HG03432 (cell line): ENCODE results near the gene ZCCHC7.
"Not testable (repeated sequence)": the region's sequence is repeated elsewhere in the genome, so short reads cannot be mapped to it uniquely, and the experiment has no call there.

ENCODE experiments used
- ATAC-seq: cut with Tn5 transposase; IDR thresholded peaks from one replicate; pipeline ENCODE4 v1.9.1; 2021; ENCODE audit warnings: mild to moderate bottlenecking, moderate library complexity; ENCODE audit not compliant: unreplicated experiment

Gene ZCCHC7

GRCh38 chr9:37167456-37168047 lies 47.2 kb downstream of the ZCCHC7 start:
- ATAC-seq = no peak

- no peak for ATAC-seq
Measured at GRCh38 chr9:37172557-37172956, 52.2 kb downstream of the ZCCHC7 start.

GRCh38 chr9:37174247-37174646 lies 53.9 kb downstream of the ZCCHC7 start:
- no peak for ATAC-seq

DNA sequence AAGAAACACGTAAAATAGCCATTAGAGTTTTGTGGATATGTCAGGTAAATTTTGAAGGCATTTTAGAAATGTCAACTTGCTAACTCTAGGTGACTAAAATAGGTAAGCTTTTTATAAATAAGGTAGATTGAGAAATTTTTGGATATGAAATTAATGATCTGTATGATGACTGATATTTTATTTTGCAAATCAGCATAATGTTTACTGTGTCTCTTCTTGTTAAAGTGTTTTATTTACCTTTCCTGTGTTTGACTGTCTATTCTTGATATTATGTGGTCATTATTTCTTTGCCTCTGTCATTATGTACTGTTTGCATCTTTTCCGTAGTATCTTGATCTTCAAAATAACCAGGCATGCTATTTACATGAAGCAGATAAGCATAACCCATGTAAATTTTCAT lies 58.4 kb downstream of the ZCCHC7 start:
- no peak for ATAC-seq

- no peak for ATAC-seq
Measured at GRCh38 chr9:37179576-37179975, 59.2 kb downstream of the ZCCHC7 start.

DNA sequence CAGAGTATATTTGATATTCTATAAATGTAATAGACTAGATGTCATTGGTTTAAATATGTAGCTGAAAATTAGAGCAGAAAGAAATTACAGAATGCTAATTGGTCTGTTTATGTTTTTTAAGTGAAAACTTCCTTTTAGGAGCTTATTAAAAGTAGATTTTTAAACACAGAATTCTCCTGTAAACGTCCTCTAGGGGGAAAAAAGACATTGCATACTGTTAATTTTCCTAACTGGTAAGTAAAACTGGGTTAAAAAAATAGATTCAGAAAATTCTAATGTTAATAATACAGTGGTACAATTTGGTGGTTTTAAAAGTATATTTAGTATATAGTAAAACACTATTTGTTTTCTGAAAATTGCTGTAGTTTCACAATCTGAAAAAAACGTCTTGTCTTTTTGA lies 59.8 kb downstream of the ZCCHC7 start:
- ATAC-seq = no peak

- ATAC-seq = no peak
Measured at GRCh38 chr9:37182718-37183117, 62.3 kb downstream of the ZCCHC7 start.

GRCh38 chr9:37184905-37185867 lies 64.8 kb downstream of the ZCCHC7 start:
- ATAC-seq = no peak

DNA sequence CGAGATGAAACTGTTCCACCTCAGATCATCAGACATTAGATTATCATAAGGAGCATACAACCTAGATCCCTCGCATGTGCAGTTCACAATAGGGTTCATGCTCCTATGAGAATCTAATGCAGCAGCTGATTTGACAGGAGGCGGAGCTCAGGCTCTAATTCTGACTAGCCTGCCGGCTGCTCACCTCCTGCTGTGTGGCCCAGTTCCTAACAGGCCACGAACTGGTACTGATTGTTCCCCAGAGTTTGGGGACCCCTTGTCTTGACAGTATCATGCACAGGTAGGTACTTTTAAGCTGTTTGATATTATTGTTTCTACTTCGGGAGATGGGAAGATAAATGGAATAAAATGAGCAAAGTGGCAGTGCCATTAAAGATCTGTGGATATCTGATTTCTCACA lies 66.9 kb downstream of the ZCCHC7 start:
- ATAC-seq = peak; percentile 68

- peak; percentile 88 for ATAC-seq
Measured at GRCh38 chr9:37187713-37188439, 67.5 kb downstream of the ZCCHC7 start.

DNA sequence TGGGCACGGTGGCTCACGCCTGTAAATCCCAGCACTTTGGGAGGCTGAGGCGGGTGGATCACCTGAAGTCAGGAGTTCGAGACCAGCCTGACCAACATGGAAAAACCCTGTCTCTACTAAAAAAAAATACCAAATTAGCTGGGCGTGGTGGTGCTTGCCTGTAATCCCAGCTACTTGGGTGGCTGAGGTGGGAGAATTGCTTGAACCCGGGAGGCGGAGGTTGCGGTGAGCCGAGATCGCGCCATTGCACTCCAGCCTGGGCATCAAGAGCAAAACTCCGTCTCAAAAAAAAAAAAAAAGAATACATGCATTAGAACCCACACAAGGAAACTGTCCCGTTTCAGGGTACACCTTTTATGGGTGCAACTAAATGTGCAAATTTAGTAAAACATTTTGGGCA lies 70.4 kb downstream of the ZCCHC7 start:
- not testable (repeated sequence) for ATAC-seq

- no peak for ATAC-seq
Measured at GRCh38 chr9:37191403-37192089, 71.2 kb downstream of the ZCCHC7 start.

DNA sequence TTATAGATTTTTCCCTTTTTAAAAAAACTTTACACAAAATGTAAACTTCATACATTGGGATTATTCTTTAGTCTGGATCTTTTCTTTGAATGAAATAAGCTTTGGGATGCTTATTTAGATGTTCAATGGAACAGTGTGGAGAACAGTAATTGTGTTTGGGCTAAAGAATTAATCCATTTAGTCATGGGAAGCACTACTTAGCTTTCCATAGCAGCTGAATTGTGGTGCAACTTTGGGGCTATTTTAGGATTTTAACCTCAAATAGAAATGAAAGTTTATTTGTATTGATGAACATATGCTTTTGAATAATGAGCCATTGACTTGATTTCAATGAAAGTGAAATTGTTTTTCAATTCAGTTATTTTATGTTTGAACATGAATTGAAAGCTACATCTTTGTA lies 72.4 kb downstream of the ZCCHC7 start:
- ATAC-seq = no peak

DNA sequence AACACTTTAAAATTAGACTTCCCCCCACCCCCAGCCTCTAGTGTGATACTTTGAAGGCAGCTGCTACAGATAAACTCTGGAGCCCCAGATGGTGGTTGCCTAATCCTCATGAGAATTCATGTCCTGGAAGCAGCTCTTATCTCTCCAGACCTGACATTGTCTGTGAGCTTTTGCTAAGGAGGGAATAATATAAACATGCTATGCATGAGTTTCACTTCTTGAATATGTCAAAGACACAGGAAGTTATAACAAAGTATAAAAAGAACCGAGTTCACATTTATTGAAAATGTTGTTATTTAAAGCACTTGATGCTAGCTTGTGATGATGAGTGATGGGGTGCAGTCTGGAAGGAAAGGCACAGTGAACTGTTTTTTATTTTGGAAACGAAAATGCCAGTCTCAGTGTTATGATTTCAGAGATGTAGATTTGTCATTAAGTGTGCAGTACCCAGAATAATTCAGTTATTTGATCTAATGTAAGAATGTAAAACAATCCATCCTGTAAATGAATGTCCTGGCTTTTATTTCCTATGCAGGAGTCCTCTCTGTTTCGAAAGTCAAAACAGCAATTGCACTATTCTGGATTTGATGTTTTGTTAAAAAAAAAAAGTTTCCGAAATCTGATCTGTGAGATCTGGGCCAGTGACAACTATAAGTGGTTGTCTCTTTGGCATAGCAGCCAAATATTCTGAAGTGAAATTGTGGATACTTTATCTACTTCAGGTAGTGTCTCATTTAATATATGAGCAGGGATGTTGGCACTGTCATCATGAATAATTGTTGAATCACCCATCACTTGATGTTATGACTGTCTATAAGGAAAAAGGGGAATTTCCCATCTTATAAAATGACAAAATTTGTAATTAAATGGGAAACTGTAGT lies 77.0 kb downstream of the ZCCHC7 start:
- ATAC-seq = peak; percentile 68

GRCh38 chr9:37198039-37198729 lies 77.8 kb downstream of the ZCCHC7 start:
- no peak for ATAC-seq

- ATAC-seq = no peak
Measured at GRCh38 chr9:37198831-37199230, 78.5 kb downstream of the ZCCHC7 start.

DNA sequence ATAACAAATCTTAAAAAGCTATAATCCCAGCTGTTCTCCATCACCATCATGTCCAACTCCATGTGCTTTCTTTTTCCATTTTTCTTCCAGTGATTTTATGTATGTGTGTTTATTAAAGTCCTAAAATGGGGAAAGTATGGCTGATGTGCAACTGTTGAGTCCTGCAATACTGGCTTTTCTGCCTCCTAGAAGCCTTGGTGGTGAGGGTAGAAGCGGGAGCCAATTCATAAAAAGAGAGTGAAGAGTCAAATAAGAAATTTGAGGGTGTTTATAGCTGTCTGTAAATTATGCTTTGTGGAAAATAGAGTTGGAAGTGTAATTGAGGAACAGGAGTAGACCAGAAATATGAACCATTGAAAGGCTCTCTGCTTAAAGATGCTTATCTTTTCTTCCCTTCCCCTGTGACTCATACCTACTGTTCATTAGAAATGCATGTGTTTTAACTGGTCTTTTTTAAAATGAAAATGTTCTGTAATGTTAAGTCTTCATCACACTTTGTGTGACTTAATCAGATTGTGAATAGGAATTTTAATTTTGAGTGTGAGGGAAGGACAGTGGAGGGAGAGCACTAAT lies 80.1 kb downstream of the ZCCHC7 start:
- no peak for ATAC-seq

- ATAC-seq = no peak
Measured at GRCh38 chr9:37201581-37201980, 81.2 kb downstream of the ZCCHC7 start.

DNA sequence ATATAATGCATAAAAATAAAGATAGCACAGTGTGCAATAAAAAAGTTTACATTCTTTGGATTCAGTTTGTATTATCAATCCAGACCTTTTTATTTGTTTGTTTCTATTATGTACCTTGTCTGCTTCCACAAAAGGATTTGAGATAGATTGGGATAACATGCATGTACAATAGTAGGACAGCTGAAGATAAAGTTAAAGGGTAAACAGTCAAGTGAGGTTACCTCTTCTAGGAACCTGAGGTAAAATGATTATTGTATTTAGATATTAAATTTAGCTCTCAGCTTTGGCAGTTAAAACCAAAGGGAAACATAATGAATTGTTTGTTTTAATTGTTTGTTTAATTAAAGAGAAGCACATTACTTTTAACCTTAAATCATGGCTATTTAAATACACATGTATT lies 81.7 kb downstream of the ZCCHC7 start:
- no peak for ATAC-seq
